K562 (cell line): Measurements from ENCODE around the gene DENND1A. TPM values are rescaled to one million over a fixed set of nuclear protein-coding genes. Genes with fewer than 3 reads are reported as not detected.

ENCODE experiments used
- ATAC-seq: fragments of 200-7000 bp; cut with Tn5 transposase; 3 replicates; pipeline ENCODE4 v1.9.1; 2020; ENCODE audit warnings: moderate library complexity
- BruUV-seq: library from RNA; stranded (reverse); fragments of 400-500 nt; replicated peaks from 2 replicates; lab custom pipeline; 2021; lab: Mats Ljungman, UMichigan
- CTCF ChIA-PET: fragments of 300-600 bp; formaldehyde crosslinking; extraction: SDS; loops from one replicate; lab custom pipeline; 2021; ENCODE audit warnings: low intra/inter-chr PET ratio; lab: Yijun Ruan, JAX
- POLR2A ChIA-PET: fragments of 300-600, 350-650 bp; sonication (Branson Sonifier 250); formaldehyde crosslinking; extraction: SDS; loops from one replicate; lab custom pipeline; 2021; ENCODE audit warnings: antibody characterized with exemption, inconsistent platforms; lab: Yijun Ruan, JAX
- DNase-seq, 4 experiments: peaks; one replicate each; pipeline versions ENCODE4 v3.0.0 to v3.0.0-alpha.2; 2011 to 2018; ENCODE audit warnings: low spot score in 3 of 4, mixed read lengths in 3 of 4; ENCODE audit errors: extremely low read depth in 1 of 4
- FAIRE-seq: peaks from 2 replicates; lab custom pipeline; 2011; peaks lifted over from hg19 to GRCh38; lab: Jason Lieb, UNC
- H2AFZ ChIP-seq: 2 replicates; pipeline ENCODE4 v1.6.0; 2011; ENCODE audit warnings: low read depth, low read length, control low read depth, inconsistent platforms
- H3K27ac ChIP-seq: fragments of 200-600 bp; 3 replicates; pipeline ENCODE4 v1.8.0; 2011; ENCODE audit warnings: low read depth, mild to moderate bottlenecking, control low read depth, inconsistent platforms, low read length, moderate library complexity, mixed read lengths; ENCODE audit errors: extremely low read depth
- H3K27me3 ChIP-seq, 2 experiments: fragments of 300-600 bp in 1 of 2; 2 replicates in 1 of 2; 3 replicates in 1 of 2; pipeline versions ENCODE4 v1.6.0 to v1.8.0; 2011; ENCODE audit warnings: inconsistent platforms in 2 of 2, low read length in 2 of 2, mild to moderate bottlenecking in 1 of 2, mixed read lengths in 1 of 2, moderate library complexity in 1 of 2; ENCODE audit not compliant: control insufficient read depth in 2 of 2, insufficient read depth in 2 of 2
- H3K36me3 ChIP-seq: fragments of 300-600 bp; 3 replicates; pipeline ENCODE4 v1.8.0; 2011; ENCODE audit warnings: mild to moderate bottlenecking, low read length, inconsistent platforms; ENCODE audit not compliant: control insufficient read depth, insufficient read depth
- H3K4me1 ChIP-seq, 2 experiments: fragments of 200-600 bp in 1 of 2; replicated peaks in 1 of 2; 2 replicates in 1 of 2; 3 replicates in 1 of 2; pipeline versions ENCODE4 v1.5.1 to v1.8.0; 2011; ENCODE audit warnings: inconsistent platforms in 2 of 2, low read length in 2 of 2, mild to moderate bottlenecking in 1 of 2, mixed read lengths in 1 of 2, moderate library complexity in 1 of 2; ENCODE audit not compliant: control insufficient read depth in 2 of 2, insufficient read depth in 2 of 2
- H3K4me2 ChIP-seq: 2 replicates; pipeline ENCODE4 v1.6.1; 2011; ENCODE audit warnings: low read length, control low read depth, inconsistent platforms, mixed read lengths; ENCODE audit not compliant: insufficient read depth
- H3K4me3 ChIP-seq: fragments of 200-600 bp; sonication (generic), shearing (Covaris generic); 2 replicates; pipeline ENCODE4 v1.5.1; 2016; ENCODE audit warnings: control low read depth, inconsistent platforms
- H3K79me2 ChIP-seq: fragments of 200-600 bp; 3 replicates; pipeline ENCODE4 v1.8.0; 2011; ENCODE audit warnings: low read length, inconsistent platforms; ENCODE audit not compliant: control insufficient read depth, insufficient read depth
- H3K9ac ChIP-seq, 2 experiments: 2 replicates each; pipeline versions ENCODE4 v1.6.0 to v1.6.1; 2011; ENCODE audit warnings: low read depth in 2 of 2, low read length in 2 of 2, control low read depth in 1 of 2, inconsistent platforms in 1 of 2, mild to moderate bottlenecking in 1 of 2, mixed read lengths in 1 of 2; ENCODE audit not compliant: insufficient read depth in 1 of 2
- H3K9me1 ChIP-seq: one replicate; pipeline ENCODE4 v1.6.0; 2011; ENCODE audit warnings: inconsistent platforms, mild to moderate bottlenecking, low read length, moderate library complexity; ENCODE audit not compliant: control insufficient read depth, insufficient read depth
- H3K9me3 ChIP-seq: replicated peaks from 2 replicates; pipeline ENCODE4 v1.5.1; 2011; ENCODE audit warnings: low read depth, low read length, inconsistent platforms; ENCODE audit not compliant: control insufficient read depth, insufficient read depth
- H4K20me1 ChIP-seq: replicated peaks from 2 replicates; pipeline ENCODE4 v1.6.1; 2011; ENCODE audit warnings: low read length, inconsistent platforms, mixed read lengths; ENCODE audit not compliant: control insufficient read depth, insufficient read depth
- ATF1 ChIP-seq, 2 experiments: fragments of 450-650 bp in 1 of 2; IDR thresholded peaks; 2 replicates each; pipeline ENCODE4 v1.6.1; 2016; ENCODE audit warnings: missing compliant biosample characterization in 1 of 2, missing genetic modification characterization in 1 of 2
- BRCA1 ChIP-seq, 2 experiments: fragments of 450-650 bp in 1 of 2; sonication (generic) in 1 of 2; formaldehyde crosslinking in 1 of 2; IDR thresholded peaks; 2 replicates each; pipeline versions ENCODE4 v1.5.0 to v1.6.1; 2017 to 2020; ENCODE audit warnings: mild to moderate bottlenecking in 1 of 2, missing genetic modification reagents in 1 of 2
- HMG20A ChIP-seq: fragments of 450-650 bp; formaldehyde crosslinking; conservative IDR thresholded peaks from 2 replicates; pipeline ENCODE4 v1.4.0; 2020; ENCODE audit warnings: mild to moderate bottlenecking, mixed read lengths
- ID3 ChIP-seq, 2 experiments: fragments of 250-450 bp in 1 of 2; fragments of 450-650 bp in 1 of 2; sonication (Bioruptor Pico) in 1 of 2; IDR thresholded peaks; 2 replicates each; pipeline versions ENCODE4 v1.6.1 to v1.8.0; 2016 to 2021; ENCODE audit warnings: mild to moderate bottlenecking in 2 of 2, moderate library complexity in 2 of 2, missing compliant biosample characterization in 1 of 2, missing genetic modification characterization in 1 of 2
- KLF6 ChIP-seq: fragments of 250-450 bp; sonication (Bioruptor Pico); IDR thresholded peaks from 2 replicates; pipeline ENCODE4 v1.4.0; 2020; ENCODE audit warnings: mild to moderate bottlenecking, moderate library complexity, borderline replicate concordance
- L3MBTL2 ChIP-seq: fragments of 450-650 bp; IDR thresholded peaks from 2 replicates; pipeline ENCODE4 v1.6.1; 2016; ENCODE audit warnings: mild to moderate bottlenecking, moderate library complexity
- LARP7 ChIP-seq: fragments of 450-650 bp; IDR thresholded peaks from 2 replicates; pipeline ENCODE4 v1.6.1; 2016
- NR2C1 ChIP-seq, 2 experiments: fragments of 450-650 bp; IDR thresholded peaks; 2 replicates each; pipeline ENCODE4 v1.6.1; 2017; ENCODE audit warnings: mild to moderate bottlenecking in 2 of 2, antibody characterized with exemption in 1 of 2, inconsistent platforms in 1 of 2, missing compliant biosample characterization in 1 of 2, missing genetic modification characterization in 1 of 2
- POLR2H ChIP-seq: IDR thresholded peaks from 2 replicates; pipeline ENCODE4 v1.6.1; 2016; ENCODE audit warnings: missing genetic modification characterization, low read depth, mild to moderate bottlenecking, control low read depth, missing compliant biosample characterization, moderate library complexity
- PPARD ChIP-seq: fragments of 250-450 bp; sonication (Bioruptor Pico); IDR thresholded peaks from 2 replicates; pipeline ENCODE4 v1.8.0; 2022; ENCODE audit warnings: inconsistent platforms, mild to moderate bottlenecking, moderate library complexity
- TSHZ1 ChIP-seq: fragments of 250-450 bp; sonication (Bioruptor Pico); IDR thresholded peaks from 2 replicates; pipeline ENCODE4 v1.4.0; 2020; ENCODE audit warnings: mild to moderate bottlenecking, moderate library complexity
- ZBTB5 ChIP-seq: fragments of 450-650 bp; IDR thresholded peaks from 2 replicates; pipeline ENCODE4 v1.6.1; 2017; ENCODE audit warnings: antibody characterized with exemption
- ZFP30 ChIP-seq: fragments of 250-450 bp; sonication (Bioruptor Pico); IDR thresholded peaks from 2 replicates; pipeline ENCODE4 v1.8.0; 2022; ENCODE audit warnings: moderate library complexity, mild to moderate bottlenecking, inconsistent platforms, borderline replicate concordance
- ZKSCAN1 ChIP-seq: fragments of 150-350 bp; IDR thresholded peaks from 2 replicates; pipeline ENCODE4 v1.6.1; 2016; ENCODE audit warnings: low read depth, low read length
- ZNF75A ChIP-seq: fragments of 450-650 bp; formaldehyde crosslinking; IDR thresholded peaks from 2 replicates; pipeline ENCODE4 v1.4.0; 2020; ENCODE audit warnings: mild to moderate bottlenecking
- WGBS: fragments of 100-300 bp; shearing (Covaris generic); methylation state at CpG from one replicate; pipeline ENCODE4 v1.1.6; 2016; ENCODE audit warnings: low coverage, mixed read lengths; ENCODE audit not compliant: insufficient coverage; ENCODE audit errors: missing lambda C conversion rate; 5-methylcytosine and 5-hydroxymethylcytosine counted together
- in situ Hi-C: fragments of 300-500 bp; cut with MboI; formaldehyde crosslinking; loops from 4 replicates; pipeline ENCODE4 v1.15.0; 2018; ENCODE audit warnings: inconsistent platforms, mixed read lengths
- intact Hi-C: fragments of 100-400 bp; cut with micrococcal nuclease; formaldehyde crosslinking; loops from 2 replicates; pipeline ENCODE4 v1.14.2; 2022
- polyA plus RNA-seq, 8 experiments: library from polyadenylated mRNA; depleted of rRNA in 4 of 8; stranded (reverse) in 5 of 8; unstranded in 3 of 8; fragments of >200 nt; fragmentation: Nextera tagmentation in 2 of 8; fragmentation: Illumina TruSeq in 1 of 8; extraction: Ambion mirVana in 2 of 8; extraction: Trizol in 1 of 8; gene quantifications; 2 replicates each; pipeline versions ENCODE4 v1.2.1 to v1.2.3, GENCODE V29; 2011 to 2014; ENCODE audit warnings: inconsistent platforms in 1 of 8, missing spikeins in 1 of 8
- total RNA-seq, 7 experiments: library from RNA; depleted of rRNA in 6 of 7; stranded (reverse); fragments of >200 nt in 6 of 7; fragmentation: Illumina TruSeq in 2 of 7; extraction: Trizol in 2 of 7; gene quantifications; 2 replicates each; pipeline versions ENCODE4 v1.2.1 to v1.2.3, GENCODE V29; 2011 to 2021; ENCODE audit warnings: low replicate concordance in 1 of 7

The DENND1A gene
- total and polyA plus RNA-seq, 9 of the 15 experiments (the other 6 are each of a cell fraction or from before 2014, with no cell fraction given), result 7.6 to 29.5 (median 15.7) TPM

- ChIA-PET POLR2A (no interaction called here), CTCF (no interaction called here)
- intact Hi-C loops, result no loop called here
- Histone ChIP-seq H3K79me2 (no peaks in the 10 kb centered on the region), H2AFZ (no peak overlapping the region), H3K4me2 (no peak overlapping the region), H3K9me3 (no peaks in the 10 kb centered on the region; the same call in 1 of the 2 replicates), H3K27ac (no peak overlapping the region), H3K9me1 (no peaks in the 10 kb centered on the region), H3K4me1 (peaks cover 5 to 9% of the 10 kb centered on the region in 2 experiments; a peak in 3 of 5 replicates), H3K27me3 (no peaks in the 10 kb centered on the region), H3K9ac (no peak overlapping the region), H3K36me3 (no peaks in the 10 kb centered on the region), H4K20me1 (0 out of 2 replicates have a peak, but pooled peaks cover 4% of the 10 kb centered on the region), H3K4me3 (no peak overlapping the region)
- FAIRE-seq (no peak), ATAC-seq (no peak), DNase-seq (no peak)
- in situ Hi-C loops, result loop anchor here (25.0 kb wide), 1 partner anchor 784 kb away; no protein-coding TSS in a partner anchor
- WGBS, result 25% methylated on average over 2 of the region's 2 CpGs
- no TSS peak for BruUV-seq
- TF ChIP-seq LARP7 (no peak), NR2C1 (IDR thresholded peaks at IDR 0.05) (no peak), NR2C1 (tag; IDR thresholded peaks at IDR 0.05) (no peak), HMG20A (CRISPR knock-in tag) (no peak), ZBTB5 (no peak), ATF1 (CRISPR knock-in tag; IDR thresholded peaks at IDR 0.05) (no peak), ATF1 (tag; IDR thresholded peaks at IDR 0.05) (no peak), KLF6 (no peak), ZFP30 (CRISPR knock-in tag) (no peak), PPARD (CRISPR knock-in tag) (no peak), ZNF75A (no peak), L3MBTL2 (no peak), TSHZ1 (no peak), ZKSCAN1 (no peak), BRCA1 (IDR thresholded peaks at IDR 0.05) (no peak), BRCA1 (CRISPR knock-in tag; IDR thresholded peaks at IDR 0.05) (no peak), ID3 (CRISPR knock-in tag; IDR thresholded peaks at IDR 0.05) (no peak), ID3 (tag; IDR thresholded peaks at IDR 0.05) (no peak), POLR2H (tag) (no peak)
These were observed 401.4 kb downstream of the DENND1A start for GRCh38 chr9:123528501-123528900.
